HK-2 (cell line): ENCODE measurements around the gene RAB25.
"Not testable (repeated sequence)": the region's sequence is repeated elsewhere in the genome, so short reads cannot be mapped to it uniquely, and the experiment has no call there.

Source experiments
- DNase-seq: peaks from one replicate; pipeline ENCODE4 v3.0.0-alpha.2; 2018; ENCODE audit not compliant: unreplicated experiment

The RAB25 gene

DNA sequence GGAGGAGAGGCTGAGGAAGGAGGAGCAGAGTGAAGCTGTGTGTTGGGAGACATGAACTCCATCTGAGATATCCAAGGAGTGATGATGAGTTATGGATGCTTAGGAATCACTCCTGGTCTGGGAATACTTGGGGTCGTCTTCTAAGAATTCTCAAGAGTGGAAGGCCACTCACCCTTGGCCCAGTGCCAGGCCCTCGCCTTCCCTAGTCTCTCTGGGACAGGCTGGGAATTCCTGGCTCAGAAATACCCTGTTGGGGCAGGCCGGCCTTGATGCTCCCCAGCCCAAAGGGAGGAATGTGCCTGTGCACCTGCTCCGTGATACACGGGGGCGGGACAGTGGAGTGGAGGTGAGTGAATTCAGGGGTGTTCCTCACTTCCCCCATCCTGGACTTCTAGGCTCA, 40.9 kb downstream of the RAB25 start:
- DNase-seq = no peak

DNA sequence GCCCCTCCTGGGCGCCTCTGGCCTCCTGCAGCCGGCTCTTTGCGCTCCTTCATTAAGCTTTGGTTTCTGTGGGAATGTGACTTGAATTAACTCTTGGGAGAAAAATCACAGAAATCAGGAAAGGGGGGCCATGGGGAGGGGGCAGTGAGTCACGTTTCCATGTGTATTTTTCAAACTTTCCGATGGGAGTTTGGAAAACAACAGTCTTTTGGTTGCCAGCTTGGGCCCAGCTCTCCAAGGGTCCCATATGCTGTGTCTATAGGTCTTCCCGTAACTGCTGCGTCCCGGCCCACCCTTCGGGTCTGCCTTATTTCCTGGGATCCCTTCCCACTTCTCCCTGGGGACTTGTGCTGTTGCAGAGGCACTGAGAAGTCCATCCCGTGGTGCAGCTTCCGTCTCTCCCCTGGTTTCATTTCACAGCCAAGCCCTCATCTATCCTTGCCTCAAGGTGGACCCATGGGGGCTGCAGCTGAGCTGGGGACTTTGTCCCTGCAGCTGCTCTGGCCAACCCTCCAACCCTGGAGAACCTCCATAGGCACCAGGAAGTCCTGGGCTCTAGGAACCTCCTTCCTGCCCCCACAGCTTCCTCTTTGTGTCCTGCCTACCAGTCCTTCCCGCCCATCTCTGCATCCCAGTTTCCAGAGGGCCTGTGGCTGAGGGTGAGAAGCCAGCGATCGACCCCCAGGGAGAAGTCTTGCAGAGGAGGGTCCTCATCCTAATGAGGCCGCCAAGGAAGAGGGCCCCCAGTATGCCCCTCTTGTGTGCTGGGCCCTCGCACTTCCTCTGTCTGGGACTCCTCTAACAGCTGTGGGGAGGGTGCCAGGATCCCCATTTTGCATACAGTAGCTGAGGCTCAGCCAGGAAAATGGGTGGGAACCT, 41.9 kb downstream of the RAB25 start:
- no peak for DNase-seq

DNA sequence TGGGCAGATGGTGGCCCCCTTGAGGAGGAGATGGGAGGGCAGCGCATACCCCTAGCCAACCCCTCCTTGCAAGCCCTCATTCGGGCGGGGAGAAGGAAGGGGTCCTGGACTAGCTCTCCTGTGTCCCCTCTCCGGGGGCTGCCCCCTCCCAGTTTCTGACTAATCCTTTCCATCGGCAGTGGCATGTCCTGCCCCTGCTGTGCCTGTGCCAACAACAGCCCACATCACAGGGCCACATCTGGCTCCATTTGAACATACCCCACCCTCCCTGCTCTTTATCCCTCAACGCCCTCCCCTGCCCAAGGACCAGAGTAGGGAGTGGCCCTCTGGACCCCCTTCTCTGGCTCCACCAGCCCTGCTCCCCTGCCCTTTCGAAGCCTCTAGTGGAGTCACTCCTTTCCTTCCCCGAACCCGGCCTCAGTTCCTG, 42.6 kb downstream of the RAB25 start:
- DNase-seq = no peak

DNA sequence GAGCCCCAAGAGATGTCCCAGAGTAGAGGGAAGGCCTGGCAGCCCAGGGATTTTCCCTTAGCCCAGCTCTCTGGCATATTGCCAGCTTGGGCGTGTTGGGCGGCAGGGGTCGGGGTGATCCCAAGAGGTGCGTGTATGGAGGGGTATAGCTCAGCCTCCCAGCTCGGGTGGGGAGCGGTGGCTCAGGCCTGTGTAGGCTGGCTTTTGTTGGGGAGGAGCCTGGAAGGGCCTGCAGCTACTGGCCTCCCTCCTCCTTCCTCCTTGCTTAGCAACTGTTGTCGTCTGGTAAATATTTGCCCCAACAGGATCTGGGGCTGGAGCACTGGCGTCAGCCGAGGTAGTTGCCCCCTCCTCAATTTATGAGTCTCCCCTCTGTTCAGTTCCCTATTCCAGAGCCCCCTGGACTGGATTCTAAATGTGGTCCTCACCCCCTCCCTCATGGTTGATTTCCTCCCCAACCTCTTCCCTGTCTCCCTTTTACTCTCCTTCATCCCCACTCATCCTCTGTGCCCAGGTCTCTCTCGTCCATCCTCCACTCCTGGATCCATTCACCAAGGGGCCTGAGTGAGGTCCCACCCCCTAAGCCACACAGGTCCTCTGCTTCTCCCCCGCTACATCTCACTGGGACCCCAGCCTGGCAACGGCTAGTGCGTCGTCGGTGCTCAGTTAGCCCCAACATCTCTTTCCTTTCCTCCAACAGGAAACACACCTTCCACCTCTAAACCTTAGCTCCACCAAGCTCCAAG, 43.3 kb downstream of the RAB25 start:
- DNase-seq = no peak

DNA sequence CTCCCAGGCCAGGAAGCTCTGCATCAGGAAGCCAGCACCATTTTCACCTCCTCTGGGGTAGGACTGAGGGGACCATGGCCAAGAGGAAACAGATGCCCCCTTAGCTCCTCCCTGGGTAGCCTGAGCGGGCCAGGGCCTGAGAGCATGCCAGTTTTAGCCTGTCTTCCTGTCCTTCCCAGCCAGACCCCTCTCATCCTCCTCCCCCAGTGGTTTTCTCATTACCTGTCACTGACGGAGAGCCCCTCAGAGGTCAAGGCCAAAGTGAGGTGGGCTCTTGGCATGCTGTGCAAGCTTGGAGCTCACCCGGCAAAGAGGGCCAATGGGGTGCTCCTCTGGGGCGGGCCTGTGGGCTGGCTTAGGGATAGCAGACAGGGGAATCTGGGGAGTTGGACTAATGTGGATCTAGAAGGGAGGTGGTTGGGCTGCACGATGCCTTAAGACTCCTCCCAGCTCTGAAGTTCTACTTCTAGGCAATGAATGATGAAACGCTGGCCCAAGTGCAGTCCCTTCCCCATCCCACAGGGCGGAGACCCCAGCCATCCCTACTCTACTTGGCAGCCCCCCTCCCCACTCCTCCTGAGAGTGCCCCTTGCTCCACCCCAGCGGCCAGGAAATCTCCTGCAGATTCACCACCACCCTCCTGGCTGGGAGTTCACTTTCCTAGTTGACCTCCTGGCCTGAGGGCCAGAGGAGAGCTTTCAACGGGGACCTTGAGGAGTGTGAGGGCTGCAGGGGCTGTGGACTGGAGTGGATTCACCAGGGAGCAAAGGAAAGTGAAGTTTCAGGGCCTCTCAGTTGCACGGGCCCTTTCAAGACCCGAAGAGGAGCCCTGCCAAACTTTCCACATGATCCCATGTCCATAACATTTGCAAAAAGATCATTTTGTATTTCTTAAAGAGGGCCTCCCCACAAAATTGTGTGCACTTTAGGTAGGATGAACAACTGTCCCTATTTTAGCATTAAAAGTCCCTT, 44.2 kb downstream of the RAB25 start:
- DNase-seq = no peak

DNA sequence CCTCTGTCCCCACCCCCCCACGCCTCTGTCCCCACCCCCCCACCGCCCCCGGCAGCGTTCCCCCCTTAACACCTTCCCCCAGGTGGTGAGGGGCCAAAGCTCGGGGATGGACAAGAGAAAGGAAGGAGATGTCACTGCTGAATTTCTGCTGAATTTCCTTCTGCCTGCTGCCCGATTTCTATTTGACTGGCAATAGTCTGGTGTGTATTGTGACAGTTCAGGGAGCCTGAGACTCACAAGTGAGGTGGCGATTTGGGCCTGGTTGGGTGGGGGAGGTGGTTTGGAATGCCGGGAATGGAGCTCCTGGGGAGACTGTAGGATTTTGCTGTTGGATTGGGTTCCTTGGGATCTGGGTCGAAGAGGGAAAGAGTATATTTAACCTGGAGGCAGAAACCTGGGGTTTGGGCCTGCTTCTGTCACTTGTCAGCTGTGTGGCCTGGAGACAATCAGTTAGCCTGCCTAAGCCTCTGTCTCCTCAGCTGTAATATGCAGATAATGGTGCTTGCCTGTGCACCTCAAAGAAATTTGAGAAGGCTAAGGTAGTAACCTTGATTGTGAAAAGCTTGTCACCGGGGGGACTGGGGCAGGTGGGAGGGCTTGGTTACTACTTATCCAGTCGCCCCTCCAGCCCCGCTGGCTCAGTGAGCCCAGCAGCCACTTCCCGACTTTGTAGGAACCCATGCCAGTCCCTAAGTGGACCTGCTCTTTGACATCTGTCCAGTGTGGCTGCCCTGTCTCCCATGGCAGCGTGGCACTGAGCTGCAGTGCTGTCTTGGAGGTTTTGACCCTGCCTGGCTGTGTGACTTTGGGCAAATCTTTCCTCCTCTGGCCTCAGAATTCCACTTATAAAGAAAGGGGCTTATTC, 45.9 kb downstream of the RAB25 start:
- DNase-seq = no peak

DNA sequence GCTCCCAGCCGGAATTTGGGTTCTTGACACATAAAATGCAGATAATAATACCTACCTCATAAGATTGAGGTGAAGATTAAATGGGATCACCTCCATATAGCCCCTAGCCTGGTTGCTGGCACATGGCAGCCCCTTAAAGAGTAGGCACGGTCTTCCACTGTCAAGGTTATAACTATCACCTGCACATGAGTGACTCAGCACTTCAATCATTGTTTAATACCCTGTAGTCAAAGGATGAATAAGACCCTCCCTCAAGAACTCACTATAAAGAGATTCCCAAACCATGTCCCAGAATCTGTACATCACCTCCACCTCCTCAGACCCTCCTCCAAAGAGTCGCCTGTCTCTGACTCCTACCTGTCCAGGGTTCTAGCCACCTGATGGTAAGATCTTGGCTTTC, 47.1 kb downstream of the RAB25 start:
- no peak for DNase-seq

DNA sequence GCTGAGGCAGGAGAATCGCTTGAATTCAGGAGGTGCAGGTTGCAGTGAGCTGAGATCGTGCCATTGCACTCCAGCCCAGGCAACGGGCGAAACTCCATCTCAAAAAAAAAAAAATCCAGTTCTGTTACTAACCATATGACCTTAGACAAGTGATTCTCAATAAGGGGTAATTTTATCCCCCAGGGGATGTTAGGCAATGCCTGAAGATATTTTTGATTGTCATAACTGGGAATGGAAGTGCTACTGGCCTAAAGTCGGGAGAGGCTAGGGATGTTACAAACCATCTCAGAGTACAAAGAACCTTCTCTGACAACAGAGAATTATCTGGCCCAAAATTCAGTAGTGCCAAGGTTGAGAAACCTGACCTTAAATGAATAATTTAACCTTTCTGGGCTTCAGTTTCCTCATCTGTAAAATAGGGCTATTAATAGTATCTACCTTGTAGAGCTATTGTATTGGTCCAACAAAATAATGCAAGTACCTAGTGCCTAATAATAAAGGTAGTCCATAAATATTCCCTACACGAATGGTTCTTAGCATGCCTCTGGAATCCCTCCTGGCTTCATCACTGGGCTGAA, 47.8 kb downstream of the RAB25 start:
- no peak for DNase-seq

DNA sequence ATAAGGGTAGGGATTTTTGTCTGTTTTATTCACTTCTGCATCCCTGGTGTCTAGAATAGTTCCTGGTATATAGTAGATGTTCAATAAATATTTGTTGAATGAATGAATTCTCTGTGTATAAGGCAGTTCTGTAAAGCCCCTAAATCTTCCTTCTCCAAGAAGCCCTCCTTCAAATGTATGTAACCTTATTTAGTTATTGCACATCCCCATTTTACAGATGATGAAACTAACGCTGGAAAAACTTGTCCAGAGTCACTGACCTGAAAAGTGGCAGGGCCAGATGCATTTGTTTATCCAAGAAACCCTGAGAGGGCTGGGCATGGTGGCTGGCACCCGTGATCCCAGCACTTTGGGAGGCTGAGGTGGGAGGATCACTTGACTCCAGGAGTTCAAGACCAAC, 49.3 kb downstream of the RAB25 start:
- DNase-seq = no peak

DNA sequence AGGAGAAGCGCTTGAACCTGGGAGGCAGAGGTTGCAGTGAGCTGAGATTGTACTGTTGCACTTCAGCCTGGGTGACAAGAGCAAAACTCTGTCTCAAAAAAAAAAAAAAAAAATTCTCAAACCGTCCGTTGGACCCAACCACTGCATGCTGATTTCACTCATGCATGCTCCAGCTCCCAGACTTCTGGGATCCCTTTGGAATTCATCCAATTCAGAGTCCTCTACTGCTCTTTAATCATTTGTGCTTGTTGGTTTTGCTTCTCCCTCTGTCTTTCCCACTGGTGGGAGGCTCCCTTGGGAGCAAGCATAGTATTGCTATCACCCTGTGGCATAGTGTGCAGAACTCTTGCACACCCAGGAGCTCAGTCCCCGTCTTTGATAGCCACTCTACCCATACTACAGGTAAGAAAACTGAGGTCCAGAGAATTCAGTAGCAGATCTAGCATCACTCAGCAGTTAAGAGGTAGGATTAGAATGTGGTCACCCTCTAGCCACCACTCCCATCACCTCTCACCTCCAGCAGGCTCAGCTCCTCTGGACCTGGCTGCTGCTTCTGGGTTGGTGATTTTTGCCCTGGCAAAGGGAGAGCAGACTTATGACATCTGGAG, 50.5 kb downstream of the RAB25 start:
- no peak for DNase-seq

DNA sequence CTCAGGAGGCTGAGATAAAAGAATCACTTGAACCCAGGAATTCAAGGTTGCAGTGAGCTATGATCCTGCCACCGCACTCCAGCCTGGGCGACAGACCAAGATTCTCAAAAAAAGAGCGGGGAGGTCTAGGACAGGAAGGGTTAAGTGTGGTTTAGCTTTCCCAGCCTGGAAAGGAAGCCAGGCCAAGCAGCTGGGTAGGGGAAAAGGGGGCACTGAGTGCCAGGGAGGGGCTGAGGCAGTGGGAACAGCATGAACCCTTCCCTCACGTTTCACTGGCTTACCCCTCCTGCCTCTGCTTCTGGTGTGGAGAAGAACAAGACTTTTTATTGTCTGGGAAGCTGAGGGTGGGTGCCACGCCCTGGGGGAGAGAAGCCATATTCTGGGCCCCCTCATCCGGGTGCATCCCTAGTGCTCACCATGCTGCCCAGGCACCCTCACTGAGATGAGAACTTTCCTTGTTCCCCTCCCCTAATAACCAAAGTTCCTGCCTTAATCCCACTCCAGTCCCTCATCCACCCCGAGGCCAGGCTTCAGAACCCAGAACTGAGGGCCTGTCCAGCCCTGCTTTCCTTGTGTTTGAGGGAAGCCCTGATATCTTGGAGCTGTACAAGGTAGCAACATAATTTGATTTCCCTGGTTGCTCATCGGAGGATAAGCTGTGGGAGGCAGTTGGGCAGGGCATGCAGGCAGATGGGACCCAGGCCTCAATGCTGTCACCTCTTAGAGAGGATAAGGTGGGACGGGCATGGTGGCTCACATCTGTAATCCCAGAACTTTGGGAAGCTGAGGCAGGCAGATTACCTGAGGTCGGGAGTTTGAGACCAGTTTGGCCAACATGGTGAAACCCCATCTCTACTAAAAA, 51.5 kb downstream of the RAB25 start:
- DNase-seq = no peak

DNA sequence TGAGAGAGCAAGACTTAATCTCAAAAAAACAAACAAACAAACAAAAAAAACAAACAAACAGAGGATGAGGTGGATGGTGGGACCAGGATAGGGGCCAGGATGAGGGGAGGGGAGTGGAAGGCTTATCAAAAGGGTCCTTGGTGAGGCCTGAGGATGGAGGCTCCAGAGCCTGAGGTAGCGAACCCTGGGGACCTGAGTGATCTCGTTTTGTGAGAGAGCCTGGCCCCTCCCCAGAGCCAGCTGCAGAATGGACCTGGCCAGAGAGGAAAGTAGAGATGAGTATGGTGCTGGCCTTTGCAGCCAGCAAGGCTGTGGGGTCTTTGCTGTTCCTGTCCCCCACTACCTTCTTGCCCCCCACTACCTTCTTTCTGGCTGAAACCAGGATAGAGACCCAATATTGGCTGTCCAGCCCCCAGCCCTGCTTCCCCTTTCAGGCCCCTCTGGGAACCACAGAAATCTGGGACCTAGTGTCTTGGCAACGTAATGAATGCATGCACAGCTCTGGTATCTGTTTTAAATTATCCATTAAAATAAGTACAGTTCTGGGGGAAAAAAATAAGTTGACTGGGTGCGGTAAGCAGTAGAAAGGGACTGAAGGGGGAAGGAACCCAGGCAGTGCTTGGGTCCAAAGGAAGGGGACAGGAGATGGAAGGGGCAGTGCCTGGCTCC, 52.5 kb downstream of the RAB25 start:
- DNase-seq = no peak

DNA sequence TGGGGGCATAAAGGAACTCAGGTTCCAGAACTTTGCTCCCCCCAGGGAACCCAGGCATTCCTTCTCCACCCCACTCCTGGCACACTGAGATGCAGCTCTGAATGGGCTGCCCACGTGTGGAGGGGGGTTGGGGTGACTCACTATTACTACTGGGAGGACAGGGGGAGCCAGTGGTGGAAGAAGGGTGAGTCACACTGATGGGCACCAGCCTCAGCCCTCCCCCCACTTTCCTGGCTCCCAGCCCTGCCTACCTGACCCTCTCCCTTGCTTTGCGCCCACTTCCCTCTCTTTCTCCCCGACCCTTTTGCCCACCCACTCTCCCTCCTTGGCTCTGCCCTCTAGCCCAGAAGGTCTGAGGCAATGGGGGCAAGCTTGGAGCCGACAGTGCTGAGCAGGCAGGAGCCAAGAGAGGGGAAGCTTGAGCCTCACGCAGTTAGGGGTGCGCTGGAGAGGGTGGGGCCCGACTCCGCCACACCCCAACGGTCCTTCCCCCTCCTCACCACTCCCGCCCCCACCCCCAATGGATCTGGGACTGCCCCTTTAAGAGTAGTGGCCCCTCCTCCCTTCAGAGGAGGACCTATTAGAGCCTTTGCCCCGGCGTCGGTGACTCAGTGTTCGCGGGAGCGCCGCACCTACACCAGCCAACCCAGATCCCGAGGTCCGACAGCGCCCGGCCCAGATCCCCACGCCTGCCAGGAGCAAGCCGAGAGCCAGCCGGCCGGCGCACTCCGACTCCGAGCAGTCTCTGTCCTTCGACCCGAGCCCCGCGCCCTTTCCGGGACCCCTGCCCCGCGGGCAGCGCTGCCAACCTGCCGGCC, 53.4 kb downstream of the RAB25 start, which contains the start of gene LMNA:
LMNA (plus strand) TSS at position 611 of the 818 bp plus-strand sequence. CDS start 208 bp downstream, outside the sequence.
- peak; percentile 95 for DNase-seq

DNA sequence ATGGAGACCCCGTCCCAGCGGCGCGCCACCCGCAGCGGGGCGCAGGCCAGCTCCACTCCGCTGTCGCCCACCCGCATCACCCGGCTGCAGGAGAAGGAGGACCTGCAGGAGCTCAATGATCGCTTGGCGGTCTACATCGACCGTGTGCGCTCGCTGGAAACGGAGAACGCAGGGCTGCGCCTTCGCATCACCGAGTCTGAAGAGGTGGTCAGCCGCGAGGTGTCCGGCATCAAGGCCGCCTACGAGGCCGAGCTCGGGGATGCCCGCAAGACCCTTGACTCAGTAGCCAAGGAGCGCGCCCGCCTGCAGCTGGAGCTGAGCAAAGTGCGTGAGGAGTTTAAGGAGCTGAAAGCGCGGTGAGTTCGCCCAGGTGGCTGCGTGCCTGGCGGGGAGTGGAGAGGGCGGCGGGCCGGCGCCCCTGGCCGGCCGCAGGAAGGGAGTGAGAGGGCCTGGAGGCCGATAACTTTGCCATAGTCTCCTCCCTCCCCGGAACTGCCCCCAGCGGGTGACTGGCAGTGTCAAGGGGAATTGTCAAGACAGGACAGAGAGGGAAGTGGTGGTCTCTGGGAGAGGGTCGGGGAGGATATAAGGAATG, 54.1 kb downstream of the RAB25 start:
- peak; percentile 63 for DNase-seq

DNA sequence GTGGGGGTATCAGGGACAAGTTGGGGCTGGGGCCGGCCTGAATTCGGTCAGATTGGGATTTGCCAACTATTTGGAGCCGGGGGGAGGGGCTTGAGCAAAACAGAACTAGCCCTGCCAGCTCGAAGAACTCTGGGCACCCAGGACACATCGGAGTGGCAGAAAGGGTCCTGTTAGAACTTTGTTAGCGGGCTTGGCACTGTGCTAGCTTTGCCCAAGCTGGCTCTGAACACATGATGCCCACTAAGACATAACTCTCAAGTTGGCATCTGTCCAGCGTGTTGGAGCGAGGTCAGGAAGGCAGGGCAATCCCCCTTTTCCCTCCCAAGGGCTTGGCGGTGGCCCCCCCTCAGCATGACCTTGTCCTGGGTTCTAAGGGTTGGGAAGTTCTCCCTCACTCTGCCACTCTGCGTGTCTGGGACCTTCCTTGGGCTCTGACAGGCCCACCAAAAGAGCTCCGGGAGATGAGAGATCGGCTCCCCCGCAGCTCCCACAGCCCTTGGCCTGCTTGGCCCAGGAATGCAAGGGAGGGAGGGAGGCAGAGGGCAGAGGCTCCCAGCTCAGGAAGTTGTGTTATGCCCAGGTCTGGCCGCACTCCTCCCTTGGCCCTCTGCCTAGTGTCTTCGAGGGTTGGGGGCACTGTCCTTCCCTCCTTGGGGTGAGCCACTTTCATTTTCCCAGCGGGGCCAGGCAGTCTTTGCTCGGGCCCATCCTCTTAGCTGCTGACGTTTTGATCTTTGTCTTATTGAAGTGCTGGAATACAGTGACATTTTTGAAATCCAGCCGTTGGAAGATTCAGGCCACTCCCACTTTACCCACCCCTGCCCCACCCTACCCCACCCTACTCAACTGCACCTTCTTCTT, 54.8 kb downstream of the RAB25 start:
- DNase-seq = peak; percentile 72

DNA sequence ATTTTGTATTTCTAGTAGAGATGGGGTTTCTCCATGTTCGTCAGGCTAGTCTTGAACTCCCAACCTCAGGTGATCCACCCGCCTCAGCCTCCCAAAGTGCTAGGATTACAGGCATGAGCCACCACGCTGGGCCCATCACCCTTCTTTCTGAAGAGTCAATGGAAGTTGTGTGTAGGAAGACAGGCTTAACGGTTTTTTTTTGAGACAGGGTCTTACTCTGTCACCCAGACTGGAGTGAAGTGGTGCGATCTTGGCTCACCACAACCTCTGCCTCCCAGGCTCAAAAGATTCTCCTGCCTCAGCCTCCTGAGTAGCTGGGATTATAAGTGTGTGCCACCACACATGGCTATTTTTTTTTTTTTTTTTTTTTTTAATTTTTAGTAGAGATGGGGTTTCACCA, 55.8 kb downstream of the RAB25 start:
- not testable (repeated sequence) for DNase-seq
